Measurements from ENCODE around the gene UBASH3B. TPM values are rescaled to one million over a fixed set of nuclear protein-coding genes. Genes with fewer than 3 reads are reported as not detected.
A peak's percentile ranks its signal among the peaks of the same experiment; 100 is the strongest.
"Not testable (repeated sequence)": the region's sequence is repeated elsewhere in the genome, so short reads cannot be mapped to it uniquely, and the experiment has no call there.

UBASH3B gene
- total RNA-seq, 2 experiments from 2014 or later, result 28.2 to 30.6 TPM

- no peaks in the 10 kb centered on the region for H3K27me3 Mint-ChIP-seq
- H3K4me3 Mint-ChIP-seq, result no peak overlapping the region
- peaks cover 49% of the 10 kb centered on the region for H3K4me1 Mint-ChIP-seq
- H3K27ac Mint-ChIP-seq, result peak overlapping the region; percentile 20
- H3K9me3 Mint-ChIP-seq, result no peaks in the 10 kb centered on the region
- H3K36me3 Mint-ChIP-seq, result peaks cover 16% of the 10 kb centered on the region
- DNase-seq, result no peak
Observed at GRCh38 chr11:122811721-122812120, 156.2 kb downstream of the UBASH3B start.

DNA sequence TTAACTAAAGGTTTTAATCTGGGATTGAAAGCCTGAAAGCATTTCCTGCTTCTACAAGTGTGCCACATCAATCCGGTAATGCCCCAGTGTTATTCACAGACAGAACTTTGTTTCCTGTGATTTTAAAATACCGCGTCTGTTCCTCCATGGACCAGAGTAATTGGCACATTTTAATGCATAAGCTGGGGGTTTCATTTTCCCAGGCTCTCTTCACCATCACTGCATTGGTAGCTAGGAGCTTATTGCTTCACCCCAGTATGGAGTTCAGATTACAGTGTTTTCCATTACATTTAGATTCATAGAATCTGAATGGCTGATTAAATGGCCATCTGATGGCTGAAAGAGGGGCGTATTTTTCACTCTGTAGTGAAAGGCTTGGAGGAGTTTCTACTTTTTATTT lies 157.1 kb downstream of the UBASH3B start:
- Mint-ChIP-seq H3K27ac (no peak overlapping the region), H3K27me3 (no peaks in the 10 kb centered on the region)
- DNase-seq, result no peak

GRCh38 chr11:122813176-122813893 lies 157.8 kb downstream of the UBASH3B start:
- H3K4me1 Mint-ChIP-seq, result peaks cover 36% of the 10 kb centered on the region

More for the DNA sequence above, 157.1 kb downstream of the UBASH3B start:
- Mint-ChIP-seq H3K4me1 (peaks cover 42% of the 10 kb centered on the region), H3K4me3 (peak overlapping the region; percentile 18), H3K36me3 (peaks cover 14% of the 10 kb centered on the region), H3K9me3 (peaks cover 3% of the 10 kb centered on the region)

DNA sequence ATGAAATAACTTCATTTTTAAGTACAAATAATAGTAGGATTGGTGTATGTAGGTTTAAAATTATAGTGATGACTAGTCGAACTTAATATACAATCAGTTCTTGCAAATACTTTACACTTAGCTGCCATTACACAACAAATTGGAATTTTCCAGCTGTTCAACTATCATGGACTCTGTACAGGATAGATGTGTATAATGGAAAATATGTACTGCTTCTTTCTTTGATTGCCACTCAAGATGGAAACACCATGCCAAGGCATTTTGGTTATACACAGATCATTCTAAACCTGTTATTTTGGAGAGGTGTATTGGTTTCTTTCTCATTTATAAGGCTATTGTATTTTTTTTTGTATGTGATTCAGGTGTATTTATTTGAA lies 158.4 kb downstream of the UBASH3B start:
- peaks cover 7% of the 10 kb centered on the region for H3K9me3 Mint-ChIP-seq
- H3K27ac Mint-ChIP-seq, result no peak overlapping the region
- peaks cover 19% of the 10 kb centered on the region for H3K36me3 Mint-ChIP-seq
- H3K4me3 Mint-ChIP-seq, result no peak overlapping the region
- H3K4me1 Mint-ChIP-seq, result peaks cover 31% of the 10 kb centered on the region
- no peaks in the 10 kb centered on the region for H3K27me3 Mint-ChIP-seq
- DNase-seq, result no peak

More at GRCh38 chr11:122813176-122813893, 157.8 kb downstream of the UBASH3B start:
- Mint-ChIP-seq H3K27ac (no peak overlapping the region), H3K27me3 (no peaks in the 10 kb centered on the region), H3K4me3 (no peak overlapping the region), H3K36me3 (peaks cover 16% of the 10 kb centered on the region), H3K9me3 (peaks cover 3% of the 10 kb centered on the region)
- DNase-seq, result no peak

DNA sequence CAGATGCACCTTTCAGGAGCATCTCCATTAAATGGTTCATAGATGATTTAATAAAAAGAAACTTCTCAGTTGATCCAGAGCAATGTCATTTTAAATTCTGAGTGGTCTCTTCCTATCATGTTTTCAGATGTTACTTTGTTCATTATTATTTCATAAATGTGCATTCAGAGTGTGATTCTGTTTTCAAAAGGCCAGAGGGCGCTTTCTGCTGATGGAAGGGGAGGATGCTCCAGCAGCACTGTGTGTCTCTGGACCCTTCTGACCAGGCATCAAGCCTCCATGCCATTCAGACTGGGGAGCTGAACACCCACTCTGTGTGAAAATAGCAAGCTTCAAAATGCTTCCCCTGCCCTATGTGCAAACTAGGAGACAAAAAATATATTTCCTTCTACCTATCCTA lies 158.9 kb downstream of the UBASH3B start:
- peaks cover 29% of the 10 kb centered on the region for H3K4me1 Mint-ChIP-seq
- no peak overlapping the region for H3K4me3 Mint-ChIP-seq
- H3K9me3 Mint-ChIP-seq, result peaks cover 11% of the 10 kb centered on the region
- H3K27me3 Mint-ChIP-seq, result no peaks in the 10 kb centered on the region
- H3K27ac Mint-ChIP-seq, result no peak overlapping the region
- no peak for DNase-seq
- peaks cover 19% of the 10 kb centered on the region for H3K36me3 Mint-ChIP-seq

GRCh38 chr11:122815900-122816299 lies 160.4 kb downstream of the UBASH3B start:
- Mint-ChIP-seq H3K4me3 (no peak overlapping the region), H3K9me3 (peaks cover 18% of the 10 kb centered on the region), H3K4me1 (peaks cover 23% of the 10 kb centered on the region), H3K27me3 (no peaks in the 10 kb centered on the region), H3K36me3 (peaks cover 20% of the 10 kb centered on the region), H3K27ac (no peak overlapping the region)
- DNase-seq, result no peak

- Mint-ChIP-seq H3K36me3 (peaks cover 23% of the 10 kb centered on the region), H3K4me1 (peaks cover 27% of the 10 kb centered on the region), H3K9me3 (peaks cover 18% of the 10 kb centered on the region), H3K27me3 (no peaks in the 10 kb centered on the region), H3K27ac (no peak overlapping the region), H3K4me3 (no peak overlapping the region)
- no peak for DNase-seq
Observed at GRCh38 chr11:122816761-122817520, 161.4 kb downstream of the UBASH3B start.

DNA sequence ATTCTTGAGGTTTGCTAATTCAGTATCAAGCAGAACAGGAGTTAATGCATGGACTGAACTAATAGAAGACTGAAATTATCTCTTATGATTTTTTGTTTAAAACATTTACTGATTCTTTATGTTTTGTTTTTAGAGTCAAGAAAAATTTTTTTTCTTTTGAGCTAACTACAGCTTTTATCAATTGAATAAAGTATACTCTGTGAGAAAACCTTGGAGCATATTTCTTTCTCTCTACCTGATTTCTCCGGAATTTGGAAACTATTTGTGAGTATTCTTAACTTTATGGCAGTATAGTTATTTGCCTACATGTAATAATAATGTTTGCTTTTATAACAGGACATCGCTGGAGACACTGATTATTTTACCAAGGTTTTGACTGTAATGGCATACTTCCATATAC lies 164.6 kb downstream of the UBASH3B start:
- H3K27me3 Mint-ChIP-seq, result no peaks in the 10 kb centered on the region
- H3K4me3 Mint-ChIP-seq, result no peak overlapping the region
- no peak overlapping the region for H3K27ac Mint-ChIP-seq
- peaks cover 27% of the 10 kb centered on the region for H3K36me3 Mint-ChIP-seq
- H3K4me1 Mint-ChIP-seq, result peaks cover 16% of the 10 kb centered on the region
- no peak for DNase-seq
- H3K9me3 Mint-ChIP-seq, result peaks cover 23% of the 10 kb centered on the region

DNA sequence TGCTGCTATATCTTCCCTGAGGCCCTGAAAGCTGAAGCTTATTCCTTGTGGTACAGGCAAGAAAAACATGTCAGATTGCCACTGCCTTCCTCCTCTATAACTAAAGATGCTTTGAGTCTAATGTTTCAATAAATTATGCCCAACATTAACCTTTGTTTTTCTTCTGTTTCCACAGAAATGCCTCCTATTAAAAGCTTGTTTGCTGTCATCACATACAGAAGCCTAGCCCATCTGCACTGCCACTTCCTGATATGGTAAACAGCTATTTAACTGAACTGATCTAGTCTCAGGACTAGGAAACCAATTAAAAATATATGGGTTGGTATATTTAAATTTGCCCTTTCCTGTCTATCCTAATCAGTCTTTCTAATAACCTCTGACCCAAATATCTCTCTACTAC lies 165.6 kb downstream of the UBASH3B start:
- peaks cover 23% of the 10 kb centered on the region for H3K9me3 Mint-ChIP-seq
- peaks cover 16% of the 10 kb centered on the region for H3K4me1 Mint-ChIP-seq
- no peaks in the 10 kb centered on the region for H3K27me3 Mint-ChIP-seq
- DNase-seq, result no peak
- no peak overlapping the region for H3K4me3 Mint-ChIP-seq
- H3K36me3 Mint-ChIP-seq, result peaks cover 30% of the 10 kb centered on the region
- no peak overlapping the region for H3K27ac Mint-ChIP-seq

DNA sequence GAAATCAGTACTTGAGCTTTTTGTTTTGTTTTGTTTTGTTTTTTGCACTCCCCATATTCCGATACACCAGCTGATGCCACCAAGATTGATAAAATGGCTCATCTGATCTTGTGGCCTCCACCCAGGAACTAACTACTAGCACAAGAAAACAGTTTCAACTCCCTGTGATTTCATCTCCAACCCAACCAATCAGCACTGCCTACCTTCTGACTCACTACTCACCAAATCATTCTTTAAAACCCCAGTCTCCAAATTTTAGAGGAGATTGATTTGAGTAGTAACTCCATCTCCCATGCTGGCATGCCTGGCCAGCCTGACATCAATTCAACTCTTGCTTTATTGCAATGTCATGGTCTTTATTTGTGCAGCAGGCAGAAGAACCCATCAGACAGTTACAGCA lies 166.7 kb downstream of the UBASH3B start:
- peaks cover 32% of the 10 kb centered on the region for H3K36me3 Mint-ChIP-seq
- no peak for DNase-seq
- H3K9me3 Mint-ChIP-seq, result peaks cover 19% of the 10 kb centered on the region
- no peak overlapping the region for H3K4me3 Mint-ChIP-seq
- H3K27ac Mint-ChIP-seq, result no peak overlapping the region
- H3K27me3 Mint-ChIP-seq, result no peaks in the 10 kb centered on the region
- H3K4me1 Mint-ChIP-seq, result peaks cover 16% of the 10 kb centered on the region

GRCh38 chr11:122823564-122823963 lies 168.0 kb downstream of the UBASH3B start:
- DNase-seq, result no peak
- Mint-ChIP-seq H3K4me1 (peaks cover 16% of the 10 kb centered on the region), H3K4me3 (no peak overlapping the region), H3K27ac (no peak overlapping the region), H3K27me3 (no peaks in the 10 kb centered on the region), H3K36me3 (peaks cover 28% of the 10 kb centered on the region), H3K9me3 (peaks cover 19% of the 10 kb centered on the region)

GRCh38 chr11:122829371-122829770 lies 173.8 kb downstream of the UBASH3B start:
- not testable (repeated sequence) for H3K27me3 Mint-ChIP-seq, H3K9me3 Mint-ChIP-seq, H3K27ac Mint-ChIP-seq, H3K36me3 Mint-ChIP-seq, H3K4me3 Mint-ChIP-seq, DNase-seq
- H3K4me1 Mint-ChIP-seq, result peaks cover 23% of the 10 kb centered on the region

DNA sequence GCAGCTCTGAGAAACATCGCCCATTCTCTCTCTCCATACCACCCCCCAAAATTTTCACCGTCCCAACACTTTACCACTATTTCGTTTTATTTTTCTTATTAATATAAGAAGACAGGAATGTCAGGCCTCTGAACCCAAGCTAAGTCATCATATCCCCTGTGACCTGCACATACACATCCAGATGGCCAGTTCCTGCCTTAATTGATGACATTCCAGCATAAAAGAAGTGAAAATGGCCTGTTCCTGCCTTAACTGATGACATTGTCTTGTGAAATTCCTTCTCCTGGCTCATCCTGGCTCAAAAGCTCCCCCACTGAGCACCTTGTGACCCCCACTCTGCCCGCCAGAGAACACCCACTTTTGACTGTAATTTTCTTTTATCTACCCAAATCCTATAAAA lies 176.8 kb downstream of the UBASH3B start:
- Mint-ChIP-seq H3K4me3 (peak overlapping the region; percentile 7), H3K27ac (peak overlapping the region; percentile 16), H3K4me1 (peaks cover 38% of the 10 kb centered on the region)
- H3K9me3 Mint-ChIP-seq, H3K27me3 Mint-ChIP-seq, H3K36me3 Mint-ChIP-seq, DNase-seq: not testable (repeated sequence)

GRCh38 chr11:122832721-122833470 lies 177.4 kb downstream of the UBASH3B start:
- Mint-ChIP-seq H3K4me1 (peaks cover 42% of the 10 kb centered on the region), H3K36me3 (no peaks in the 10 kb centered on the region), H3K27ac (peak overlapping the region; percentile 16), H3K9me3 (peaks cover 8% of the 10 kb centered on the region), H3K27me3 (no peaks in the 10 kb centered on the region), H3K4me3 (peak overlapping the region; percentile 7)
- no peak for DNase-seq

GRCh38 chr11:122833846-122834464 lies 178.4 kb downstream of the UBASH3B start:
- Mint-ChIP-seq H3K9me3 (peaks cover 8% of the 10 kb centered on the region), H3K4me1 (peaks cover 48% of the 10 kb centered on the region), H3K27ac (no peak overlapping the region), H3K27me3 (no peaks in the 10 kb centered on the region), H3K4me3 (no peak overlapping the region), H3K36me3 (no peaks in the 10 kb centered on the region)
- no peak for DNase-seq
